Glutamatergic neuron (in vitro differentiated cells): ENCODE measurements around the gene MAPKAP1. TPM values are rescaled to one million over a fixed set of nuclear protein-coding genes. Genes with fewer than 3 reads are reported as not detected.

Experiments used
- DNase-seq: peaks from one replicate; pipeline ENCODE4 v3.0.0; 2022
- H3K27ac Mint-ChIP-seq: one replicate; pipeline ENCODE4 v1.8.0; 2020; ENCODE audit warnings: mild to moderate bottlenecking, mixed read lengths, inconsistent platforms; ENCODE audit not compliant: unreplicated experiment
- H3K27me3 Mint-ChIP-seq: one replicate; pipeline ENCODE4 v1.8.0; 2020; ENCODE audit warnings: mild to moderate bottlenecking, moderate library complexity, mixed read lengths, inconsistent platforms; ENCODE audit not compliant: unreplicated experiment
- H3K36me3 Mint-ChIP-seq: one replicate; pipeline ENCODE4 v1.8.0; 2020; ENCODE audit warnings: mild to moderate bottlenecking, mixed read lengths, inconsistent platforms; ENCODE audit not compliant: unreplicated experiment
- H3K4me1 Mint-ChIP-seq: one replicate; pipeline ENCODE4 v1.8.0; 2020; ENCODE audit warnings: mild to moderate bottlenecking, low read depth, mixed read lengths, inconsistent platforms; ENCODE audit not compliant: unreplicated experiment
- H3K4me3 Mint-ChIP-seq: one replicate; pipeline ENCODE4 v1.8.0; 2020; ENCODE audit warnings: mild to moderate bottlenecking, mixed read lengths, inconsistent platforms; ENCODE audit not compliant: unreplicated experiment
- H3K9me3 Mint-ChIP-seq: one replicate; pipeline ENCODE4 v1.8.0; 2020; ENCODE audit warnings: mild to moderate bottlenecking, moderate library complexity, mixed read lengths, inconsistent platforms; ENCODE audit not compliant: unreplicated experiment
- total RNA-seq: library from RNA; stranded (reverse); fragmentation: NEBNext Ultra II Directional; extraction: Animal tissue kit (Norgen Biotek cat#: 25700); gene quantifications from one replicate; pipeline ENCODE4 v1.2.1, GENCODE V29; 2021; ENCODE audit not compliant: unreplicated experiment
- TF ChIP-seq, protein P1 (sequence below): fragments of 200-600 bp; sonication (generic); IDR thresholded peaks from one replicate; pipeline ENCODE4 v1.5.0; 2021; ENCODE audit not compliant: partially characterized antibody, unreplicated experiment

The MAPKAP1 gene
- total RNA-seq, 1 donor from 2014 or later, result 59.6 TPM

- Mint-ChIP-seq H3K4me3 (peak overlapping the region; percentile 9), H3K27me3 (peaks cover 7% of the 10 kb centered on the region), H3K9me3 (peaks cover 10% of the 10 kb centered on the region)
Observed at GRCh38 chr9:125438506-125439433, 268.2 kb downstream of the MAPKAP1 start.

GRCh38 chr9:125437771-125438221 is 269.2 kb downstream of the MAPKAP1 start:
- no peaks in the 10 kb centered on the region for H3K36me3 Mint-ChIP-seq
- H3K4me3 Mint-ChIP-seq, result no peak overlapping the region
- H3K27me3 Mint-ChIP-seq, result peaks cover 5% of the 10 kb centered on the region
- H3K9me3 Mint-ChIP-seq, result peaks cover 10% of the 10 kb centered on the region
- TF ChIP-seq, protein P1, sequence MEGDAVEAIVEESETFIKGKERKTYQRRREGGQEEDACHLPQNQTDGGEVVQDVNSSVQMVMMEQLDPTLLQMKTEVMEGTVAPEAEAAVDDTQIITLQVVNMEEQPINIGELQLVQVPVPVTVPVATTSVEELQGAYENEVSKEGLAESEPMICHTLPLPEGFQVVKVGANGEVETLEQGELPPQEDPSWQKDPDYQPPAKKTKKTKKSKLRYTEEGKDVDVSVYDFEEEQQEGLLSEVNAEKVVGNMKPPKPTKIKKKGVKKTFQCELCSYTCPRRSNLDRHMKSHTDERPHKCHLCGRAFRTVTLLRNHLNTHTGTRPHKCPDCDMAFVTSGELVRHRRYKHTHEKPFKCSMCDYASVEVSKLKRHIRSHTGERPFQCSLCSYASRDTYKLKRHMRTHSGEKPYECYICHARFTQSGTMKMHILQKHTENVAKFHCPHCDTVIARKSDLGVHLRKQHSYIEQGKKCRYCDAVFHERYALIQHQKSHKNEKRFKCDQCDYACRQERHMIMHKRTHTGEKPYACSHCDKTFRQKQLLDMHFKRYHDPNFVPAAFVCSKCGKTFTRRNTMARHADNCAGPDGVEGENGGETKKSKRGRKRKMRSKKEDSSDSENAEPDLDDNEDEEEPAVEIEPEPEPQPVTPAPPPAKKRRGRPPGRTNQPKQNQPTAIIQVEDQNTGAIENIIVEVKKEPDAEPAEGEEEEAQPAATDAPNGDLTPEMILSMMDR, result no peak
- peaks cover 40% of the 10 kb centered on the region for H3K4me1 Mint-ChIP-seq
- no peak overlapping the region for H3K27ac Mint-ChIP-seq
- no peak for DNase-seq

More at GRCh38 chr9:125438506-125439433, 268.2 kb downstream of the MAPKAP1 start:
- Mint-ChIP-seq H3K27ac (peak overlapping the region; percentile 96), H3K4me1 (peaks cover 43% of the 10 kb centered on the region), H3K36me3 (no peaks in the 10 kb centered on the region)
- TF ChIP-seq, protein P1, result no peak
- DNase-seq, result no peak

DNA sequence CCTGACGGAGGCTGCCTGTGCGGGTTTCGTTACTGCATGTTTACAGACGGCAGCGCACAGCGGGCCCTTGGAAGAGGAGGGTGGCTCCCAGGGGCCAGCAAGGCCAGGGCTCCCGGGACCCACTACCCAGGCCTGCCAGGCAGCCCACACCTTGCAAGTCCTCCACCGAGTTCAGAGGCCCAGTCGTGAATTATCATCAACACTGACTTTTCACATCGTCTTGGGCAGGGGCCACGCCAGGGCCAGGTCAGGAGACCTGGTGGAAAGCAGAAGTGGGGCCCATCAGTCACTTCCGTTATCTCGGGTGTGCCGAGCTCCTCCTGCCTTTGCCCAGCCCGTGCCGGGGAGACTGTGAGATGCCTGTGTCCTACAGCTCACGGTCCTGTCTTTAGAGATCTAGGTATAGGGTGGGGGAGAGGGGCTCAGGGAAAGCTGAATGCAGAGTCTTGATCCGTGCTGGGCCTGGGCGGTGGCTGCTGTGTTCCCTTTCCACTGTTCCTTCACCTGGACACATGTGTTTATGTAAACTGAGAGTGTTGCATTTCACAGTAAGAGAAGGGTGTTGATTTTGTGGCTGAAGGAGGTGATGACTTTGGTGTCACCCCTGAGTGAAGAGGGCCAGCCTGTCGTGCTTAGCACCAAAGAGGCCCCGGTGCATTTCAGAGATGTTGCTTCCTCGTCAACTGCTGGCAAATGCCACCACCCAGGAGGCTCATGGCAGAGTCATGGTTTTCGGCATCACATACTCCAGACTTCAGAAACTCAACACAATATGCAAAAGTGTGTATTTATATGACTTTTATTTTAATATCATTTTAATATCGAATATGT is 270.2 kb downstream of the MAPKAP1 start:
- DNase-seq, result no peak
- Mint-ChIP-seq H3K4me3 (no peak overlapping the region), H3K27me3 (peaks cover 5% of the 10 kb centered on the region), H3K4me1 (peaks cover 34% of the 10 kb centered on the region), H3K36me3 (no peaks in the 10 kb centered on the region), H3K9me3 (peaks cover 10% of the 10 kb centered on the region), H3K27ac (no peak overlapping the region)
- TF ChIP-seq, protein P1, result no peak

DNA sequence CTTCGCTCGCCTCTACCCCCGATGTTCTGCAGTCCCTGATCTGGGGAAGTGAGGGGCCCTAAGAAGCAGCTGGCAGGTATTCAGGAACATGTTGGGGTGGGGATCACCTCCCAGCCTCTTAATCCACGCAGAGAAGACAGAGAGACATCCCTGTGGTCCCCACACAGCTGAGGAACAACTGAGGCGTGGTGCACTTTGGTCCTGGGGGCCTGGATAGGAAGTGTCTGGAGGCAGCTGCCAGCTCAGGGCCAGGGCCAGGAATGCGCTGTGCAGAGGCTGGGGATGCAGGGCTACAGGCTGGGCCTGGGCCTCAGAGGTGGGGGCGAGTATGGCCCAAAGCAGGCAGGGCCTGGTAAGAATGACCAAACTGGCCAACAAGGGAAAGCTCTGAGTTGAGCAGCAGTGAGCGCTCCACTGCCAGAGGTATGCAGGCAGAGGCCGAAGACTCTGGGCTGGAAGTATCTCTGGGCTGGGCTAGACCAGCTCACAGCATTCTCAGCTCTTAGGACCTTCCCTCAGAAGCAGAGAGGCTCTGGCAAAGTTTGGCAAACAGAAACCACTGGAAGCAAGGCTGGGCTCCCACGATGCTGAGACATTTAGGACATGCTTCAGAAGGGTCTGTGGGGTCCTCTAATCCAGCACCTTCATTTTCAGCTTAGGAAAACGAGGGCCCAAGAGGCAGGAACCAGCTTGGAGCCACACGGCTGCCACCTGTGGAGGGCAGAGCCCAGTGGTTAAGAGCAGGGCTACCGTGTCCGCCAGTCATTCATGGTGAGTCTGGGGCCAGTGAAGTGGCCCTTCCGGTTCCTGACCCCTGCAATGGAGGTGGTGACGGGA is 271.0 kb downstream of the MAPKAP1 start:
- H3K27me3 Mint-ChIP-seq, result peaks cover 5% of the 10 kb centered on the region
- TF ChIP-seq, protein P1, result no peak
- H3K36me3 Mint-ChIP-seq, result no peaks in the 10 kb centered on the region
- H3K4me1 Mint-ChIP-seq, result peaks cover 30% of the 10 kb centered on the region
- H3K27ac Mint-ChIP-seq, result no peak overlapping the region
- no peak for DNase-seq
- peaks cover 10% of the 10 kb centered on the region for H3K9me3 Mint-ChIP-seq
- no peak overlapping the region for H3K4me3 Mint-ChIP-seq
